HFFc6 (cell line): ENCODE measurements around the gene TLE5. TPM values are rescaled to one million over a fixed set of nuclear protein-coding genes. Genes with fewer than 3 reads are reported as not detected.

ENCODE experiments used
- DNase-seq: peaks from one replicate; pipeline ENCODE4 v3.0.0-alpha.2; 2018
- H3K27ac Mint-ChIP-seq: 2 replicates; pipeline ENCODE4 v1.8.0; 2020; ENCODE audit warnings: mild to moderate bottlenecking, mixed read lengths
- H3K27me3 Mint-ChIP-seq: 2 replicates; pipeline ENCODE4 v1.8.0; 2021; ENCODE audit warnings: mild to moderate bottlenecking, moderate library complexity, mixed read lengths; ENCODE audit not compliant: insufficient read depth
- H3K36me3 Mint-ChIP-seq: 2 replicates; pipeline ENCODE4 v1.8.0; 2021; ENCODE audit warnings: low read depth, mixed read lengths
- H3K4me1 Mint-ChIP-seq: 2 replicates; pipeline ENCODE4 v1.8.0; 2020; ENCODE audit warnings: low read depth, mixed read lengths
- H3K4me3 Mint-ChIP-seq: 2 replicates; pipeline ENCODE4 v1.8.0; 2020; ENCODE audit warnings: mild to moderate bottlenecking, moderate library complexity, mixed read lengths
- H3K9me3 Mint-ChIP-seq: 2 replicates; pipeline ENCODE4 v1.8.0; 2020; ENCODE audit warnings: mild to moderate bottlenecking, mixed read lengths
- CTCF ChIP-seq: fragments of 200-600 bp; sonication (generic); IDR thresholded peaks from 2 replicates; pipeline ENCODE4 v1.5.0; 2021; ENCODE audit warnings: antibody characterized with exemption, mild to moderate bottlenecking
- total RNA-seq, 6 experiments: library from RNA; stranded (reverse); fragmentation: NEBNext Ultra II Directional; extraction: Animal tissue kit (Norgen Biotek cat#: 25700); gene quantifications; 2 replicates in 1 of 6; 3 replicates in 5 of 6; pipeline ENCODE4 v1.2.3, GENCODE V29; 2021

Gene TLE5
- total RNA-seq, 6 experiments from 2014 or later = 332 to 383 (median 356) TPM

DNA sequence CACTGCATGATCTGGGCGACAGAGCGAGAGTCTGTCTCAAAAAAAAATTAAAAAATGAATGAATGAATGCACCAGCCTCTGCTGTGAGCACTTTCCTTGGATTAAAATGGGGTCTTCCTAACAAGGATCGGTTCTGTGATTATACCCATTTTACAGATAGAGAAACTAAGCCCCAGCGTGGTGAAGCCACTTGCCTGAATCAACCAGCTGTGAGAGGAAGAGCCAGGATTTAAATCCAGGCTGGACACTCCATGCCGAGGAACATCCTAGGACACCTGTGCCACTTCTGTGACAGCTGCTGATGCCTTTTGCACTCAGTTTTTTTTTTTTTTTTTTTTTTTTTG lies 14.1 kb downstream of the TLE5 start:
- no peaks in the 10 kb centered on the region for H3K36me3 Mint-ChIP-seq
- peak overlapping the region; percentile 82; the same call in 1 of the 2 replicates for H3K4me3 Mint-ChIP-seq
- no peak for DNase-seq
- no peak for TF ChIP-seq CTCF
- H3K27me3 Mint-ChIP-seq = peaks cover 7% of the 10 kb centered on the region
- H3K4me1 Mint-ChIP-seq = peaks cover 7% of the 10 kb centered on the region
- no peaks in the 10 kb centered on the region for H3K9me3 Mint-ChIP-seq
- no peak overlapping the region for H3K27ac Mint-ChIP-seq

DNA sequence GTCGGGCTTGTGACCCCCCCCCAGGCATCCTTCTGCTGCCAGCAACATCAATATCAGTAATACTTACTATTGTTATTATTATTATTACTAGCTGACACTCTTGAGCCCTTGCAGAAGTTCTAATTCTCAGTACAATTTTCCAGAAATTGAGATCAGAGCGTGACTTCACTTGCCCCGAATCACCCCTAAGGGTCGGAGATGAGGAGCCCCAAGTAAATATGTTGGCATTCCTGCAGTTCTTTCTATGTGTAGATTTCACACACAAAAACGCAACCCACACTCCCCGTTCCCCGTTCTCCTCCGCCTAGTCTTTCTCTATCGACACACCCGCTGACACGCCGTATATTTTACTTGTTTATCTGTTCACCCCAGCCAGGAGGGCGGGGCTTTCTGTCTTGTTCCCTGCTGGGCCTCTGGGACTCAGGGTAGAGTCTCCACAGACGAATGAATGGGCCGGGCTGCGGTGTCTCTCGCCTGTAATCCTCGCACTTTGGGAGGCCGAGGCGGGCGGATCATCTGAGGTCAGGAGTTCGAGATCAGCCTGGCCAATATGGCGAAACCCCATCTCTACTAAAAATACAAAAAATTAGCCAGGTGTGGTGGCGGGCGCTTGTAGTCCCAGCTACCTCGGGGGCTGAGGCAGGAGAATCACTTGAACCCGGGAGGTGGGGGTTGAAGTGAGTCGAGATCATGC lies 14.7 kb downstream of the TLE5 start:
- Mint-ChIP-seq H3K27me3 (peaks cover 8% of the 10 kb centered on the region), H3K4me3 (peak overlapping the region; percentile 82), H3K27ac (peak overlapping the region; percentile 19; the same call in 1 of the 2 replicates), H3K36me3 (no peaks in the 10 kb centered on the region), H3K4me1 (peaks cover 7% of the 10 kb centered on the region), H3K9me3 (no peaks in the 10 kb centered on the region)
- no peak for TF ChIP-seq CTCF
- DNase-seq = peak; percentile 64

GRCh38 chr19:3046698-3047495 lies 15.4 kb downstream of the TLE5 start:
- Mint-ChIP-seq H3K4me1 (peaks cover 7% of the 10 kb centered on the region), H3K27me3 (peaks cover 9% of the 10 kb centered on the region), H3K9me3 (no peaks in the 10 kb centered on the region), H3K36me3 (no peaks in the 10 kb centered on the region), H3K4me3 (no peak overlapping the region), H3K27ac (no peak overlapping the region)
- no peak for TF ChIP-seq CTCF
- no peak for DNase-seq

- peaks cover 7% of the 10 kb centered on the region for H3K4me1 Mint-ChIP-seq
- no peak overlapping the region for H3K27ac Mint-ChIP-seq
- H3K27me3 Mint-ChIP-seq = peaks cover 9% of the 10 kb centered on the region
- no peak for DNase-seq
- no peak overlapping the region; the same call in 1 of the 2 replicates for H3K4me3 Mint-ChIP-seq
- no peaks in the 10 kb centered on the region for H3K9me3 Mint-ChIP-seq
- no peak for TF ChIP-seq CTCF
- H3K36me3 Mint-ChIP-seq = no peaks in the 10 kb centered on the region
These were observed 16.2 kb downstream of the TLE5 start for GRCh38 chr19:3045885-3046697.

GRCh38 chr19:3045191-3045590 lies 17.1 kb downstream of the TLE5 start:
- peaks cover 6% of the 10 kb centered on the region for H3K27me3 Mint-ChIP-seq
- H3K4me1 Mint-ChIP-seq = peaks cover 7% of the 10 kb centered on the region
- no peaks in the 10 kb centered on the region for H3K36me3 Mint-ChIP-seq
- no peaks in the 10 kb centered on the region for H3K9me3 Mint-ChIP-seq
- H3K4me3 Mint-ChIP-seq = no peak overlapping the region
- no peak for DNase-seq
- no peak overlapping the region for H3K27ac Mint-ChIP-seq
- no peak for TF ChIP-seq CTCF
